Endodermal cell (in vitro differentiated cells): Measurements from ENCODE around the gene CCDC182. TPM values are rescaled to one million over a fixed set of nuclear protein-coding genes. Genes with fewer than 3 reads are reported as not detected.

Experiments used
- DNase-seq: peaks from one replicate; pipeline ENCODE4 v3.0.0-alpha.2; 2017
- H3K27ac ChIP-seq: 2 replicates; pipeline ENCODE4 v1.5.1; 2013; ENCODE audit warnings: mild to moderate bottlenecking, low read depth, low read length, moderate library complexity
- H3K27me3 ChIP-seq: 2 replicates; pipeline ENCODE4 v1.6.1; 2013; ENCODE audit warnings: mild to moderate bottlenecking, low read length, moderate library complexity; ENCODE audit not compliant: insufficient read depth, control insufficient read depth, poor library complexity, severe bottlenecking
- H3K36me3 ChIP-seq: 2 replicates; pipeline ENCODE4 v1.7.0; 2013; ENCODE audit warnings: mild to moderate bottlenecking, low read length, moderate library complexity; ENCODE audit not compliant: control insufficient read depth, insufficient read depth
- H3K4me1 ChIP-seq: one replicate; pipeline ENCODE4 v1.7.0; 2013; ENCODE audit warnings: low read length; ENCODE audit not compliant: control insufficient read depth, insufficient read depth
- H3K4me3 ChIP-seq: 2 replicates; pipeline ENCODE4 v1.5.1; 2013; ENCODE audit warnings: mild to moderate bottlenecking, low read length, moderate library complexity
- H3K9ac ChIP-seq: 2 replicates; pipeline ENCODE4 v1.6.1; 2013; ENCODE audit warnings: mild to moderate bottlenecking, low read length, moderate library complexity; ENCODE audit not compliant: poor library complexity, severe bottlenecking; ENCODE audit errors: extremely low read depth
- H3K9me3 ChIP-seq: 2 replicates; pipeline ENCODE4 v1.6.1; 2013; ENCODE audit warnings: mild to moderate bottlenecking, low read length, moderate library complexity; ENCODE audit not compliant: control insufficient read depth
- H3K27ac Mint-ChIP-seq: 2 replicates; pipeline ENCODE4 v1.8.0; 2020; ENCODE audit warnings: mixed read lengths
- H3K27me3 Mint-ChIP-seq: 2 replicates; pipeline ENCODE4 v1.8.0; 2021; ENCODE audit warnings: mild to moderate bottlenecking, mixed read lengths; ENCODE audit not compliant: insufficient read depth
- H3K36me3 Mint-ChIP-seq: 2 replicates; pipeline ENCODE4 v1.8.0; 2020; ENCODE audit warnings: low read depth, mixed read lengths
- H3K4me1 Mint-ChIP-seq: 2 replicates; pipeline ENCODE4 v1.8.0; 2020; ENCODE audit warnings: mixed read lengths
- H3K4me3 Mint-ChIP-seq: 2 replicates; pipeline ENCODE4 v1.8.0; 2020; ENCODE audit warnings: mild to moderate bottlenecking, moderate library complexity, mixed read lengths
- H3K9me3 Mint-ChIP-seq: 2 replicates; pipeline ENCODE4 v1.8.0; 2020; ENCODE audit warnings: mild to moderate bottlenecking, mixed read lengths
- WGBS, 2 experiments: methylation state at CpG; one replicate each; pipeline versions ENCODE4 v1.1.5 to v1.1.7; 2013; ENCODE audit warnings: missing lambda C conversion rate in 2 of 2, mixed read lengths in 1 of 2; ENCODE audit not compliant: insufficient coverage in 1 of 2, insufficient read length in 1 of 2; 5-methylcytosine and 5-hydroxymethylcytosine counted together
- total RNA-seq, 2 donors: library from RNA; stranded (reverse); fragmentation: NEBNext Ultra II Directional in 1 of 2; extraction: Animal tissue kit (Norgen Biotek cat#: 25700) in 1 of 2; gene quantifications; 2 replicates in 1 of 2; 3 replicates in 1 of 2; pipeline ENCODE4 v1.2.1, GENCODE V29; 2021
- TF ChIP-seq, protein P1 (sequence below): fragments of 200-600 bp; sonication (generic); conservative IDR thresholded peaks from 2 replicates; pipeline ENCODE4 v1.5.0; 2021; ENCODE audit warnings: antibody characterized with exemption, mild to moderate bottlenecking

Gene CCDC182
- total RNA-seq, 2 donors from 2014 or later, result 0.33 TPM; not detected in 1

DNA sequence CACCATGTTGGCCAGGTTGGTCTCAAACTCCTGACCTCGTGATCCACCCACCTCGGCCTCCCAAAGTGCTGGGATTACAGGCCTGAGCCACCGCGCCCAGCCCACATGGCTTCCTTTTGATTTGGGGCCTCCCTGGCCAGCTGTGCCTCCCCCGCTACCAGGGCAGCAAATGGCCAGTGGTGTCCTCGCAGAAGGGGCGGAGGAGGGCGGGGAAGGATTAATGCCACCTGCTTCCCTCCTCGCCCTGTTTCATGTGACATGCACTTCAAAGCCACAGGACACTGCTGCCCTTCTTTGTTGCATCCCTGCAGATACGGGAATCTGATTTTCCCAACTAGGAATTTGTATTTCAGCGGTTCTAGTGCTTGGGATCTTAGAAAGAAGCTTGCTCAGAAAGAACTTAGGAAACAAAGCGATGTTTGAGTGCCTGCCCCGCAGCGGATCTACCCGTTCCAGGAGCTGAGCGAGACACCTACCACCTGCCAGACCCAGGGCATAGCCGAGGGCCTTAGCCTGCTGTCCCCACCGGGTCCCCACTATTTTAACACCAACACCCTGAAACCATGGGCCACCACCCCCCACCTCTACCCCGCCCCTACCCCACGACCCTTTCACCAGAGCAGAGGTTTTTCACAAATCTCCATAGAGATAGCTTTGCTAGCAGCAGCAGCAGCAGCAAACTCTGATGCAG, 37.7 kb upstream of the CCDC182 start:
- H3K36me3 Mint-ChIP-seq, result no peaks in the 10 kb centered on the region
- H3K27ac Mint-ChIP-seq, result no peak overlapping the region
- 62 to 71% methylated on average over 8 to 20 of the region's 20 CpGs for WGBS, 2 experiments
- no peaks in the 10 kb centered on the region for H3K4me1 Mint-ChIP-seq
- Histone ChIP-seq H3K27me3 (no peaks in the 10 kb centered on the region), H3K4me1 (peaks cover 2% of the 10 kb centered on the region), H3K36me3 (no peaks in the 10 kb centered on the region), H3K9me3 (no peaks in the 10 kb centered on the region), H3K9ac (no peak overlapping the region), H3K27ac (peak overlapping the region; percentile 82), H3K4me3 (no peak overlapping the region)
- peaks cover 43% of the 10 kb centered on the region for H3K27me3 Mint-ChIP-seq
- DNase-seq, result peak; percentile 72
- no peaks in the 10 kb centered on the region for H3K9me3 Mint-ChIP-seq
- H3K4me3 Mint-ChIP-seq, result no peak overlapping the region
- TF ChIP-seq, protein P1, sequence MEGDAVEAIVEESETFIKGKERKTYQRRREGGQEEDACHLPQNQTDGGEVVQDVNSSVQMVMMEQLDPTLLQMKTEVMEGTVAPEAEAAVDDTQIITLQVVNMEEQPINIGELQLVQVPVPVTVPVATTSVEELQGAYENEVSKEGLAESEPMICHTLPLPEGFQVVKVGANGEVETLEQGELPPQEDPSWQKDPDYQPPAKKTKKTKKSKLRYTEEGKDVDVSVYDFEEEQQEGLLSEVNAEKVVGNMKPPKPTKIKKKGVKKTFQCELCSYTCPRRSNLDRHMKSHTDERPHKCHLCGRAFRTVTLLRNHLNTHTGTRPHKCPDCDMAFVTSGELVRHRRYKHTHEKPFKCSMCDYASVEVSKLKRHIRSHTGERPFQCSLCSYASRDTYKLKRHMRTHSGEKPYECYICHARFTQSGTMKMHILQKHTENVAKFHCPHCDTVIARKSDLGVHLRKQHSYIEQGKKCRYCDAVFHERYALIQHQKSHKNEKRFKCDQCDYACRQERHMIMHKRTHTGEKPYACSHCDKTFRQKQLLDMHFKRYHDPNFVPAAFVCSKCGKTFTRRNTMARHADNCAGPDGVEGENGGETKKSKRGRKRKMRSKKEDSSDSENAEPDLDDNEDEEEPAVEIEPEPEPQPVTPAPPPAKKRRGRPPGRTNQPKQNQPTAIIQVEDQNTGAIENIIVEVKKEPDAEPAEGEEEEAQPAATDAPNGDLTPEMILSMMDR, result no peak

DNA sequence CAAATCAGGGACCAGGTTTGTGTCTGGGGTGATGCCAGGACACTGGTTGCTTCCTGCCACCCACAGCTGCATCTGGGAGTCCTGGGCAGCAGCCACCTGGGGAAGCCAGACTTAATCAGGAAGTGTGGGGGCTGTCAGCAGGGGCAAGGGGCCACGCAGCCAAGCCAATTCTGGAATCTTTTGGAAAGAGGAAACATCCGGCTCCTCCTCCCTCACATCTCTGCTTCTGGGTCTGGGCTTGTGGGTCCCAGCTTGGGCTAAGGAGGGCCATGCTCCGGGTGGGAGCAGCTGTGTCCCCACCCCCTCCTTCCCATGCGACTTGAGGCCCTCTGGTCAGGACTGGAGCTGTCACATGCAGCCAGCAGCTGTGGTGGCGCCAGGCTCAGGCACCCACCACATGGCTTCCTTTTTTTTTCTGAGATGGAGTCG, 37.0 kb upstream of the CCDC182 start:
- 76 to 81% methylated on average over 2 to 6 of the region's 6 CpGs for WGBS, 2 experiments
- Histone ChIP-seq H3K4me1 (peaks cover 2% of the 10 kb centered on the region), H3K9me3 (no peaks in the 10 kb centered on the region), H3K36me3 (no peaks in the 10 kb centered on the region), H3K27ac (peak overlapping the region; percentile 18), H3K27me3 (peaks cover 5% of the 10 kb centered on the region), H3K4me3 (no peak overlapping the region), H3K9ac (no peak overlapping the region)
- H3K9me3 Mint-ChIP-seq, result no peaks in the 10 kb centered on the region
- peak; percentile 68 for DNase-seq
- no peak overlapping the region for H3K27ac Mint-ChIP-seq
- no peak overlapping the region for H3K4me3 Mint-ChIP-seq
- TF ChIP-seq, protein P1, result no peak
- H3K4me1 Mint-ChIP-seq, result no peaks in the 10 kb centered on the region
- H3K36me3 Mint-ChIP-seq, result no peaks in the 10 kb centered on the region
- H3K27me3 Mint-ChIP-seq, result peaks cover 43% of the 10 kb centered on the region

DNA sequence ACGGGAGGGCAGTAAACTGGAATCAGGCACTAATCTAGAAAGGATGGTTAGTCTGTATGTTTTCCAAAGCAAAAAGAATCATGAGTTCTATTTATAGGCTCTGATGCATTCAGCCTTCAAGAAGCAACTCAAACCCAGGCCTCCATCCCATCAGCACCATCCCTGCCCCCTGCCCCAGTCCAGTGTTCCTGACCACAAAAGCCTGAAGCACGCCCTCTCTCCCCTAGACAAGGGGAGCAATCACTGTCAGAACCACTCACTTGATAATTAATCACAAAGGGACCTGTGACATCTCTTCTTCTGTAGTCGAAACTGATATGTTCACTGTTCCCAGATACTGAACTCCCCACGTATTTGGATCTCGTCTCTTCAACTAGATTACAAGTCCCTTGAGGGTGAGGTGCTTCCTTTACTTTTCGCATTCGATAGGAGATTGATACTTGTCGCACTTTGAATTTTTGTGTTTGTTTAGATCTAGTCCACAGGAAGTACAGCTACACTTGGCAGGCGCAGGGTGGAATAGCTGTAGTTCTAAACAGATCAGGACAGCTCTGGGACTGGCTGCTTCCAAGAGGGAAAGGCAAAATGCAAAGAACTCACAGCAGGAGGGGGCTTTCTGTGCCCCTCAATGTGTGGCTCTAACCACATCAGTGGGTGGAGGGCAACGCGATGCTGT, 36.4 kb upstream of the CCDC182 start:
- 86 to 93% methylated on average over 8 to 11 of the region's 11 CpGs for WGBS, 2 experiments
- Mint-ChIP-seq H3K4me1 (no peaks in the 10 kb centered on the region), H3K4me3 (no peak overlapping the region), H3K36me3 (no peaks in the 10 kb centered on the region), H3K27me3 (peaks cover 44% of the 10 kb centered on the region), H3K27ac (no peak overlapping the region), H3K9me3 (no peaks in the 10 kb centered on the region)
- Histone ChIP-seq H3K27ac (no peak overlapping the region), H3K27me3 (peaks cover 11% of the 10 kb centered on the region), H3K4me3 (no peak overlapping the region), H3K9me3 (no peaks in the 10 kb centered on the region), H3K36me3 (no peaks in the 10 kb centered on the region), H3K4me1 (peaks cover 2% of the 10 kb centered on the region), H3K9ac (no peak overlapping the region)
- TF ChIP-seq, protein P1, result no peak
- peak; percentile 43 for DNase-seq
